Measurements from ENCODE around the gene APOBEC3F.

GRCh38 chr22:39026509-39027150 lies 14.0 kb upstream of the APOBEC3F start:
- TF ChIP-seq CTCF (IDR thresholded peaks at IDR 0.05) (no peak), POLR2A (IDR thresholded peaks at IDR 0.05) (no peak)

Measured in thyroid gland (tissue), 4 donors.